Sigmoid colon (tissue), 7 donors: ENCODE measurements around the gene EGFLAM. TPM values are rescaled to one million over a fixed set of nuclear protein-coding genes. Genes with fewer than 3 reads are reported as not detected.

Source experiments
- DNase-seq: peaks from one replicate; pipeline ENCODE4 v3.0.0-alpha.2; 2019
- H3K27ac ChIP-seq, 4 donors: fragments of 200-600 bp; sonication (generic); one replicate each; pipeline ENCODE4 v1.5.1; 2016 to 2019; ENCODE audit warnings: mild to moderate bottlenecking in 1 of 4
- H3K27me3 ChIP-seq, 3 donors: fragments of 200-600 bp; sonication (generic); one replicate each; pipeline ENCODE4 v1.5.1; 2019; ENCODE audit warnings: mild to moderate bottlenecking in 1 of 3
- H3K36me3 ChIP-seq, 4 donors: fragments of 200-600 bp; sonication (generic); one replicate each; pipeline ENCODE4 v1.5.1; 2016 to 2019
- H3K4me1 ChIP-seq, 4 donors: fragments of 200-600 bp; sonication (generic); one replicate each; pipeline ENCODE4 v1.5.1; 2017 to 2019
- H3K4me3 ChIP-seq, 4 donors: fragments of 200-600 bp; sonication (generic); one replicate each; pipeline ENCODE4 v1.5.1; 2017 to 2019; ENCODE audit warnings: mild to moderate bottlenecking in 2 of 4, moderate library complexity in 1 of 4
- H3K9me3 ChIP-seq, 4 donors: fragments of 200-600 bp in 3 of 4; sonication (generic) in 3 of 4; one replicate each; pipeline versions ENCODE4 v1.5.1 to v1.6.1; 2013 to 2019
- EP300 ChIP-seq, 4 donors: sonication (generic); formaldehyde crosslinking; IDR thresholded peaks; one replicate each; pipeline ENCODE4 v1.6.1; 2017; ENCODE audit warnings: antibody characterized with exemption in 4 of 4
- POLR2A ChIP-seq, 2 donors: fragments of 450-650 bp; IDR thresholded peaks; one replicate each; pipeline ENCODE4 v1.6.1; 2016; ENCODE audit warnings: antibody characterized with exemption in 2 of 2, mild to moderate bottlenecking in 2 of 2, moderate library complexity in 2 of 2
- POLR2AphosphoS5 ChIP-seq, 4 donors: sonication (generic); formaldehyde crosslinking; IDR thresholded peaks; one replicate each; pipeline ENCODE4 v1.6.1; 2017; ENCODE audit warnings: antibody characterized with exemption in 4 of 4
- WGBS, 2 donors: extraction: QIAGEN DNeasy Blood & Tissue Kit; methylation state at CpG; one replicate each; pipeline ENCODE4 v1.1.7; 2013; 5-methylcytosine and 5-hydroxymethylcytosine counted together
- intact Hi-C: fragments of 100-400 bp; cut with DNase I; formaldehyde crosslinking; loops from one replicate; pipeline ENCODE4 v1.15.1; 2023
- polyA plus RNA-seq, 3 donors: library from polyadenylated mRNA; stranded (reverse); fragments of 200-250 nt; gene quantifications; one replicate each; pipeline ENCODE4 v1.2.3, GENCODE V29; 2013
- total RNA-seq, 4 donors: library from RNA; depleted of rRNA; stranded (reverse); fragments of >200 nt; gene quantifications; one replicate each; pipeline ENCODE4 v1.1.0, GENCODE V29; 2016
- TF ChIP-seq, protein P1 (sequence below), 4 experiments: fragments of 450-650 bp in 3 of 4; fragments of 200-600 bp in 1 of 4; IDR thresholded peaks; one replicate each; pipeline ENCODE4 v1.5.1; 2016 to 2019; ENCODE audit warnings: antibody characterized with exemption in 4 of 4, mild to moderate bottlenecking in 3 of 4, moderate library complexity in 2 of 4
- donor health status: healthy with polysubstance abuse.
- donor health status: Bipolar disorder and iron deficiency.
- donor health status: healthy.

EGFLAM gene
- total and polyA plus RNA-seq, 7 donors = 0.46 to 5.7 (median 2.5) TPM

DNA sequence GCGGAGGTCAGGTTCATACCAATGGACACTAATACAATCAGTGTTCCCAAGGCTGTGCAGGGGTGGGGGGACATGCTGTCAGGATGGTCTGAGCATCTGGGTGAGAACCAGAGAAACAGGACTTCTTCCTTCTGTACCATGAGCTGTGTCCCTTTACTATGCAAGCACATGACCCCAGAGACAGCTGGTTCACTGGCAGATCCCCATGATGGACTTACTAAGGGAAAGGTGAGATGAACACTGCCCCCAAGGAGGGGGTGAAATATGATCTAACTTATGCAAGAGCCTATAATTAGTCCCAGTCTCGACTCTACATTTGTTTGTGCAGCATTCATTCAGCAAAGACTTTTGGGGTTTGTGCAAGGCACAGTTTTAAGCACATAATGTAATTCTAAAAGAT is 206.7 kb downstream of the EGFLAM start:
- no peaks in the 10 kb centered on the region for H3K27me3 ChIP-seq
- TF ChIP-seq POLR2A (IDR thresholded peaks at IDR 0.05) (no peak), EP300 (IDR thresholded peaks at IDR 0.05) (no peak), POLR2AphosphoS5 (IDR thresholded peaks at IDR 0.05) (no peak)
- TF ChIP-seq, protein P1, sequence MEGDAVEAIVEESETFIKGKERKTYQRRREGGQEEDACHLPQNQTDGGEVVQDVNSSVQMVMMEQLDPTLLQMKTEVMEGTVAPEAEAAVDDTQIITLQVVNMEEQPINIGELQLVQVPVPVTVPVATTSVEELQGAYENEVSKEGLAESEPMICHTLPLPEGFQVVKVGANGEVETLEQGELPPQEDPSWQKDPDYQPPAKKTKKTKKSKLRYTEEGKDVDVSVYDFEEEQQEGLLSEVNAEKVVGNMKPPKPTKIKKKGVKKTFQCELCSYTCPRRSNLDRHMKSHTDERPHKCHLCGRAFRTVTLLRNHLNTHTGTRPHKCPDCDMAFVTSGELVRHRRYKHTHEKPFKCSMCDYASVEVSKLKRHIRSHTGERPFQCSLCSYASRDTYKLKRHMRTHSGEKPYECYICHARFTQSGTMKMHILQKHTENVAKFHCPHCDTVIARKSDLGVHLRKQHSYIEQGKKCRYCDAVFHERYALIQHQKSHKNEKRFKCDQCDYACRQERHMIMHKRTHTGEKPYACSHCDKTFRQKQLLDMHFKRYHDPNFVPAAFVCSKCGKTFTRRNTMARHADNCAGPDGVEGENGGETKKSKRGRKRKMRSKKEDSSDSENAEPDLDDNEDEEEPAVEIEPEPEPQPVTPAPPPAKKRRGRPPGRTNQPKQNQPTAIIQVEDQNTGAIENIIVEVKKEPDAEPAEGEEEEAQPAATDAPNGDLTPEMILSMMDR (IDR thresholded peaks at IDR 0.05) = no peak
- 61 to 70% methylated on average over 2 of the region's 2 CpGs for WGBS, 2 donors
- no peaks in the 10 kb centered on the region for H3K36me3 ChIP-seq
- H3K4me3 ChIP-seq = no peak overlapping the region
- H3K27ac ChIP-seq = peak overlapping the region; percentile 63 to 81 (median 73)
- peaks cover 0 to 70% (median 65%) of the 10 kb centered on the region in 4 donors for H3K4me1 ChIP-seq
- no peaks in the 10 kb centered on the region for H3K9me3 ChIP-seq
- intact Hi-C loops = loop anchor here (5.0 kb wide), 1 partner anchor 92 kb away; the partner anchor contains the start of gene LIFR
- DNase-seq = no peak

DNA sequence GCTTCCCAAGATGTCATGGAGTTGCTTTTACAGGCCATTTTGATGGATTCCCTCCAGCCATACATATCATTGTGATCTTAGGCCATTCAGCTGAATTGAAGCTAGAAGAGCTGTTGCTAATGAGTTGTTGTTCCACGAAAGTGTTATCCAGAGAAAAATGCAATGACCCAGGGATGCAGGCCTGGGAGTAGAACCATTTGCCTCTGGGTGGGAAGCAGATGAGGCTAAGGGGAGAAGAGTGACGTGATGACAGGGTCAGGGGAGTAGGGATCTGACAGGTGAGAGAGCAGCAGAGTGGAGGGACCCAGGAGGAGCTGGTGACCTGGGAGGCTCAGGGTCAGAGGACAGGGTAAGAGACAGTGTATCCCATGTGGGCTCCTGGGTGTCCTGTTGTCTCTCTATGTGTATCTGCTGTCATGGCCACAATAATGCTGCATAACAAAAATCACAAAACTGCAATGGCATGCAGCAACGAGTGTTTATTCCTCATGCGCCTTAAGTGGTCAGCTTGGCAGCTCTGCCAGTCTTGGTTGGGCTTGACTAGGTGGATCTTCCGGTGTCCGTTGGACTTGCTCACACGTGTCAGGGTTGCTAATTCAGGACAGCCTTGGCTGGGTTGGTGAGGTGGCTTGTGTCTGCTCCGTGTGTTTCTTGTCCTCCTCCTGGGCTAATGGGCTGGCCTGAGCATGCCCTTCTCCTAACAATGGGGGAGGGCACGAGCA is 207.5 kb downstream of the EGFLAM start:
- Histone ChIP-seq H3K27ac (peak overlapping the region; percentile 71 to 81 (median 75)), H3K36me3 (no peaks in the 10 kb centered on the region), H3K4me1 (peaks cover 0 to 70% (median 66%) of the 10 kb centered on the region in 4 donors), H3K4me3 (no peak overlapping the region), H3K27me3 (no peaks in the 10 kb centered on the region), H3K9me3 (no peaks in the 10 kb centered on the region)
- no peak for TF ChIP-seq POLR2A (IDR thresholded peaks at IDR 0.05)
- TF ChIP-seq EP300 (IDR thresholded peaks at IDR 0.05) = no peak
- no peak for TF ChIP-seq POLR2AphosphoS5 (IDR thresholded peaks at IDR 0.05)
- TF ChIP-seq, protein P1 (IDR thresholded peaks at IDR 0.05) = no peak
- no peak for DNase-seq
- WGBS, 2 donors = 82 to 84% methylated on average over 9 of the region's 9 CpGs
- intact Hi-C loops = loop anchor here (5.0 kb wide), 1 partner anchor 91 kb away; the partner anchor contains the start of gene LIFR

DNA sequence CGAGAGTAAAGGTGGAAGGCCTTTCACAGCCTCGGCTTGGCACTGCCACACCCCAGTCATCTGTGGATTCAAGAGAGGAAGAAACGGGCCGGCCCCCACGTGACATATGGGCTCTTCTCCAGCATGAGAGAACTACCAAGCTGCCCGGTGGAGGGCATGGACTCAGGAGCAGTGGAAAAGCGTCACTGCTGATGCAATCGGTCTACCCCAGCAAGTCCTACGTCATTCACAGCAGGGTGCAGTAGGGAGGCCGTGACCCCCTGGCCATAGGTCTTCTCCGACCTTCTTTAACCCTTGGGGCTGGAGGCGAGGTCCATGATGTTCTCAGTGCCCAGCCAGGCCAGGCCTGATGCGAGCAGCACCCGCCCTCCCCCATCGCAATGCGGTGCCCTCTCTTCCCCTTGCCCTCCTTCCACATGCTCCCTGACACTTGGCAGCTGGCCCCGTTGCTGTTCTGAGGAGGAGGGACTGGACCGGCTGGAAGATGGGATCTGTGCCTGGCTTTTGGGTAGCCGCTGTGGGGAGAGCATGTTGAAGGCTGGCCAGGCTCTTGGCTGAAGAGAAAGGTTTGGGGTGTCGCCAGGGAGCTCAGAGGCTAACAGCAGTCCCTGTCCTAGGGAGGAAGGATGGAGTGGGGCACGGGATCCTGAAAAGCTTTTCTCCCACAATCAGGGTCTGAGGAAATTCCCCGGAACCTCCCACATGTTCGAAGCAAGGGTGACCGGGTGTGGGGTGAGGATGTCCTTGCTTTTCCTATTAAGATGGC is 208.2 kb downstream of the EGFLAM start:
- WGBS, 2 donors = 74% methylated on average over 24 of the region's 24 CpGs
- peak; percentile 88 for DNase-seq
- H3K4me3 ChIP-seq = no peak overlapping the region
- peaks cover 0 to 70% (median 66%) of the 10 kb centered on the region in 4 donors for H3K4me1 ChIP-seq
- intact Hi-C loops = loop anchor here (5.0 kb wide), 1 partner anchor 91 kb away; the partner anchor contains the start of gene LIFR
- no peaks in the 10 kb centered on the region for H3K9me3 ChIP-seq
- H3K36me3 ChIP-seq = no peaks in the 10 kb centered on the region
- H3K27ac ChIP-seq = peak overlapping the region; percentile 71 to 81 (median 75)
- no peaks in the 10 kb centered on the region for H3K27me3 ChIP-seq
- TF ChIP-seq, protein P1 (IDR thresholded peaks at IDR 0.05) = no peak
- TF ChIP-seq POLR2A (IDR thresholded peaks at IDR 0.05) (no peak), EP300 (IDR thresholded peaks at IDR 0.05) (peak in 2 of 4 donors; percentile 43 to 79), POLR2AphosphoS5 (IDR thresholded peaks at IDR 0.05) (peak in 2 of 4 donors; percentile 47 to 52)

- Histone ChIP-seq H3K4me3 (no peak overlapping the region), H3K4me1 (peaks cover 0 to 67% (median 66%) of the 10 kb centered on the region in 4 donors), H3K36me3 (no peaks in the 10 kb centered on the region), H3K9me3 (no peaks in the 10 kb centered on the region), H3K27ac (peak overlapping the region; percentile 71 to 81 (median 75)), H3K27me3 (no peaks in the 10 kb centered on the region)
- intact Hi-C loops = loop anchor here (5.0 kb wide), 1 partner anchor 90 kb away; the partner anchor contains the start of gene LIFR
- TF ChIP-seq EP300 (IDR thresholded peaks at IDR 0.05) (no peak), POLR2A (IDR thresholded peaks at IDR 0.05) (no peak), POLR2AphosphoS5 (IDR thresholded peaks at IDR 0.05) (peak in 2 of 4 donors; percentile 17 to 19)
- TF ChIP-seq, protein P1 (IDR thresholded peaks at IDR 0.05) = no peak
- WGBS, 2 donors = 55 to 68% methylated on average over 22 of the region's 22 CpGs
- DNase-seq = peak; percentile 84
Observed at GRCh38 chr5:38467353-38468040, 209.1 kb downstream of the EGFLAM start.
